Breast epithelium (tissue), 4 donors: Measurements from ENCODE around the gene TLK1. TPM values are rescaled to one million over a fixed set of nuclear protein-coding genes. Genes with fewer than 3 reads are reported as not detected.

ENCODE experiments used
- DNase-seq, 2 donors: peaks; one replicate each; pipeline ENCODE4 v3.0.0-alpha.2; 2019; ENCODE audit warnings: low spot score in 2 of 2
- H3K27ac ChIP-seq, 2 donors: fragments of 200-600 bp; sonication (generic) in 1 of 2; one replicate each; pipeline ENCODE4 v1.5.1; 2016 to 2019; ENCODE audit warnings: mild to moderate bottlenecking in 1 of 2
- H3K27me3 ChIP-seq, 2 donors: fragments of 200-600 bp; sonication (generic) in 1 of 2; one replicate each; pipeline versions ENCODE4 v1.5.1 to v1.6.0; 2017 to 2019; ENCODE audit warnings: control low read depth in 1 of 2, mild to moderate bottlenecking in 1 of 2
- H3K36me3 ChIP-seq: fragments of 200-600 bp; one replicate; pipeline ENCODE4 v1.5.1; 2019
- H3K4me1 ChIP-seq, 2 donors: fragments of 200-600 bp; sonication (generic); one replicate each; pipeline ENCODE4 v1.5.1; 2016 to 2019; ENCODE audit warnings: control low read depth in 1 of 2
- H3K4me3 ChIP-seq, 3 donors: fragments of 200-600 bp; sonication (generic); 1 replicate in 2 of 3; 2 replicates in 1 of 3; pipeline ENCODE4 v1.5.1; 2016 to 2019; ENCODE audit warnings: mild to moderate bottlenecking in 3 of 3, moderate library complexity in 2 of 3
- H3K9me3 ChIP-seq, 2 donors: fragments of 200-600 bp; sonication (generic) in 1 of 2; one replicate each; pipeline ENCODE4 v1.5.1; 2016 to 2019; ENCODE audit warnings: control low read depth in 1 of 2
- POLR2A ChIP-seq: fragments of 450-650 bp; IDR thresholded peaks from one replicate; pipeline ENCODE4 v1.6.1; 2016; ENCODE audit warnings: antibody characterized with exemption, mild to moderate bottlenecking, moderate library complexity
- POLR2AphosphoS5 ChIP-seq, 3 donors: sonication (generic); formaldehyde crosslinking; IDR thresholded peaks; one replicate each; pipeline ENCODE4 v1.6.1; 2017; ENCODE audit warnings: antibody characterized with exemption in 3 of 3
- intact Hi-C: fragments of 100-400 bp; cut with DNase I; formaldehyde crosslinking; loops from one replicate; pipeline ENCODE4 v1.15.1; 2023; ENCODE audit warnings: low total_unique reads
- total RNA-seq, 3 donors: library from RNA; depleted of rRNA; stranded (reverse); fragments of >200 nt; gene quantifications; one replicate each; pipeline ENCODE4 v1.1.0, GENCODE V29; 2016
- TF ChIP-seq, protein P1 (sequence below), 3 donors: fragments of 450-650 bp; IDR thresholded peaks; one replicate each; pipeline ENCODE4 v1.5.1; 2016 to 2017; ENCODE audit warnings: antibody characterized with exemption in 3 of 3, mild to moderate bottlenecking in 3 of 3, moderate library complexity in 3 of 3

TLK1 gene
- total RNA-seq, 3 donors from 2014 or later, result 34.1 to 45.7 (median 40.6) TPM

DNA sequence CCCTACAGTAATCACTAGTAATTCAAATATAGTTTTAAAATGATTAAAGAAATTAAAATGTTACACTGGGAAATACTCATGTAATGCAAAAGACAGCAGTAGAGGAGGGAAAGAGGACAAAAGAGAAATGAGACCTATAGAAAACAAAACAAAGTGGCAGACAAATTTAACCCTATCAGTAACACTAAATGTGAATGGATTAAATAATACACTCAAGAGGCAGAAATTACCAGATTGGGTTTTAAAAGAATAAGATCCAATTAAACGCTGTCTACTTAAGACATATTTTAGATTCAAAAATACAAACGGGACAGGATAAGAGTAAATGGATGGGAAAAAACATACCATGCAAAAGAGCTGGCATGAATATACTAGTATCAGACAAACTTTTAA, 17.0 kb downstream of the TLK1 start:
- no peaks in the 10 kb centered on the region for H3K9me3 ChIP-seq
- TF ChIP-seq POLR2A (no peak), POLR2AphosphoS5 (IDR thresholded peaks at IDR 0.05) (no peak)
- TF ChIP-seq, protein P1, sequence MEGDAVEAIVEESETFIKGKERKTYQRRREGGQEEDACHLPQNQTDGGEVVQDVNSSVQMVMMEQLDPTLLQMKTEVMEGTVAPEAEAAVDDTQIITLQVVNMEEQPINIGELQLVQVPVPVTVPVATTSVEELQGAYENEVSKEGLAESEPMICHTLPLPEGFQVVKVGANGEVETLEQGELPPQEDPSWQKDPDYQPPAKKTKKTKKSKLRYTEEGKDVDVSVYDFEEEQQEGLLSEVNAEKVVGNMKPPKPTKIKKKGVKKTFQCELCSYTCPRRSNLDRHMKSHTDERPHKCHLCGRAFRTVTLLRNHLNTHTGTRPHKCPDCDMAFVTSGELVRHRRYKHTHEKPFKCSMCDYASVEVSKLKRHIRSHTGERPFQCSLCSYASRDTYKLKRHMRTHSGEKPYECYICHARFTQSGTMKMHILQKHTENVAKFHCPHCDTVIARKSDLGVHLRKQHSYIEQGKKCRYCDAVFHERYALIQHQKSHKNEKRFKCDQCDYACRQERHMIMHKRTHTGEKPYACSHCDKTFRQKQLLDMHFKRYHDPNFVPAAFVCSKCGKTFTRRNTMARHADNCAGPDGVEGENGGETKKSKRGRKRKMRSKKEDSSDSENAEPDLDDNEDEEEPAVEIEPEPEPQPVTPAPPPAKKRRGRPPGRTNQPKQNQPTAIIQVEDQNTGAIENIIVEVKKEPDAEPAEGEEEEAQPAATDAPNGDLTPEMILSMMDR (IDR thresholded peaks at IDR 0.05), result no peak
- no peaks in the 10 kb centered on the region for H3K36me3 ChIP-seq
- H3K27me3 ChIP-seq, result no peaks in the 10 kb centered on the region
- H3K27ac ChIP-seq, result no peak overlapping the region
- intact Hi-C loops, result no loop called here
- H3K4me3 ChIP-seq, result no peak overlapping the region
- DNase-seq, result no peak
- peaks cover 0 to 8% of the 10 kb centered on the region in 2 donors for H3K4me1 ChIP-seq

DNA sequence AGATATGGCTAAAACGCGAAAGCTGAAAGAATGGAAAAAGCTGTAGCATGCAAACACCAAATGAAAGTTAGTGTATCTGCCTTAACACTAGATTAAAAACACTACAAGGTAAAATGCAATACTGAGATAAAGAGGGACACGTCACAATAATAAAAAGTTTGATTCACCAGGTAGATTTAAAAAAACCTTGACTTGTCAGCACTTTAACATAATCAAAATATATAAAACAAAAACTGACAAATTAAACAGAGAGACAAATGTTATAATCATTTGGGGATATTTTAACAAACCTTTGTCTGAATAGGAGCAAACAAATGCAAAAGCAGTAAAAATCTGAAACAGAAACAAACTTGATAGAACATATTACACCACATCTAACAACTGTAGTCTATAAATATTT, 18.3 kb downstream of the TLK1 start:
- TF ChIP-seq POLR2AphosphoS5 (IDR thresholded peaks at IDR 0.05) (no peak), POLR2A (no peak)
- TF ChIP-seq, protein P1 (IDR thresholded peaks at IDR 0.05), result no peak
- H3K4me1 ChIP-seq, result peaks cover 0 to 12% of the 10 kb centered on the region in 2 donors
- no peaks in the 10 kb centered on the region for H3K36me3 ChIP-seq
- intact Hi-C loops, result no loop called here
- H3K27me3 ChIP-seq, result no peaks in the 10 kb centered on the region
- no peaks in the 10 kb centered on the region for H3K9me3 ChIP-seq
- no peak overlapping the region for H3K4me3 ChIP-seq
- no peak for DNase-seq
- H3K27ac ChIP-seq, result no peak overlapping the region

GRCh38 chr2:171141320-171141719, 19.4 kb downstream of the TLK1 start:
- TF ChIP-seq, protein P1 (IDR thresholded peaks at IDR 0.05), result peak in 1 of 3 donors; percentile 14
- TF ChIP-seq POLR2AphosphoS5 (IDR thresholded peaks at IDR 0.05), result no peak
- no peak for TF ChIP-seq POLR2A
- peaks cover 0 to 12% of the 10 kb centered on the region in 2 donors for H3K4me1 ChIP-seq
- H3K9me3 ChIP-seq, result no peaks in the 10 kb centered on the region
- H3K27me3 ChIP-seq, result no peaks in the 10 kb centered on the region
- no peaks in the 10 kb centered on the region for H3K36me3 ChIP-seq
- H3K27ac ChIP-seq, result no peak overlapping the region
- no peak for DNase-seq
- intact Hi-C loops, result no loop called here
- no peak overlapping the region for H3K4me3 ChIP-seq

DNA sequence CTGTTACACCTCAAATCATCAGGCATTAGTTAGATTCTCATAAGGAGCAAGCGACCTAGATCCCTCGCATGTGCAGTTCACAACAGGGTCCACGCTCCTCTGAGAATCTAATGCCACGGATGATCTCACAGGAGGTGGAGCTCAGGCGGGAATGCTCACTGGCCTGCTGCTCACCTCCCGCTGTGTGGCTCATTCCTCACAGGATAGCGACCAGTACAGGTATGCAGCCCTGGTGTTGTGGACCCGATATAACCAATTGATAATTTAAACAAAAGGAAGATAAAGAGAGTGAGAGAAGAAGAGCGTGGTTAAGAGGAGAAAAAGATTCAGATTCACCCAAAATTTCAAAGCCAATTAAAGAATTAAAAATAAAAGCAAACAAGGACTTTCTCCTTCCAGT, 20.8 kb downstream of the TLK1 start:
- peaks cover 0 to 12% of the 10 kb centered on the region in 2 donors for H3K4me1 ChIP-seq
- no peaks in the 10 kb centered on the region for H3K27me3 ChIP-seq
- no peak overlapping the region for H3K4me3 ChIP-seq
- no peak overlapping the region for H3K27ac ChIP-seq
- no peaks in the 10 kb centered on the region for H3K9me3 ChIP-seq
- no peaks in the 10 kb centered on the region for H3K36me3 ChIP-seq
- no peak for TF ChIP-seq POLR2A
- TF ChIP-seq POLR2AphosphoS5 (IDR thresholded peaks at IDR 0.05), result no peak
- TF ChIP-seq, protein P1 (IDR thresholded peaks at IDR 0.05), result no peak
- DNase-seq, result no peak
- intact Hi-C loops, result no loop called here

DNA sequence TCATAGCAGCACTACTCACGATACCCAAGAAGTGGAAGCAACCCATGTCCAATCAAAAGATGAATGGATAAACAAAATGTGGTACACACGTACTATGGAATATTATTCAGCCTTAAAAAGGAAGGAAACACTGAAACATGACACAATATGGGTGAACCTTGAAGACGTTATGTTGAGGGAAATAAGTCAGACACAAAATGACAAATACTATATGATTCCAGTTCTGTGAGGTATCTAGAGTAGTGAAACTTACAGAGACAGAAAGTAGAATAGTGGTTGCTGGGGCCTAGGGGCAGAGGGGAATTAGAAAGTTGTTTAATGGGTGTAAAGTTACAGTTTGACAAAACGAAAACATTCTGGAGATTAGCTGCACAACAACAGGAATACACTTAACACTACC, 24.7 kb downstream of the TLK1 start:
- H3K4me3 ChIP-seq, result no peak overlapping the region

More for the DNA sequence above, 24.7 kb downstream of the TLK1 start:
- no peaks in the 10 kb centered on the region for H3K36me3 ChIP-seq
- DNase-seq, result no peak
- H3K27ac ChIP-seq, result no peak overlapping the region
- H3K4me1 ChIP-seq, result peaks cover 0 to 4% of the 10 kb centered on the region in 2 donors
- no peaks in the 10 kb centered on the region for H3K9me3 ChIP-seq
- TF ChIP-seq POLR2A, result no peak
- no peaks in the 10 kb centered on the region for H3K27me3 ChIP-seq
- intact Hi-C loops, result no loop called here
